HG02678 (cell line): ENCODE data around the gene ATP10A.
"Not testable (repeated sequence)": the region's sequence is repeated elsewhere in the genome, so short reads cannot be mapped to it uniquely, and the experiment has no call there.

Experiments
- ATAC-seq: cut with Tn5 transposase; IDR thresholded peaks from one replicate; pipeline ENCODE4 v1.9.1; 2021; ENCODE audit warnings: mild to moderate bottlenecking, moderate library complexity; ENCODE audit not compliant: unreplicated experiment

ATP10A gene

DNA sequence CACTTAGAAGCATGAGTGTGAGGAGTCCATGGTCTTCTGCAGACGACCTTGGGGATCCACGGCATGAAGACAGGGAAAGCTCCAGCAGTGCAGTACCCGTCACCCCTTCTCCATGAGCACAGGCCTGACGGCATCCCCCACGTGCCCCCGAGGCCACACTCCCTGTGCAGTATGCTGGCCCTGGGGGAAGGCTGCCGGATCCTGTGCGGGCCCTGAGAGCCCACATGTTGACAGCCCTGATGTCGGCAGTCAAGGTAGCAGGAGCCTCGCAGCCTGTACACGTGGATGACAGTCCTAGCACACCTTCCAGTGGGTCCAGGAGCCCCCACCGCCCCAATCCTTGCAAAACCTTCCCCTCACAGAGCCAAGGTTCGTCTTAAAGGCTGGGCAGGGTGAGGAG is 195.3 kb downstream of the ATP10A start:
- no peak for ATAC-seq

DNA sequence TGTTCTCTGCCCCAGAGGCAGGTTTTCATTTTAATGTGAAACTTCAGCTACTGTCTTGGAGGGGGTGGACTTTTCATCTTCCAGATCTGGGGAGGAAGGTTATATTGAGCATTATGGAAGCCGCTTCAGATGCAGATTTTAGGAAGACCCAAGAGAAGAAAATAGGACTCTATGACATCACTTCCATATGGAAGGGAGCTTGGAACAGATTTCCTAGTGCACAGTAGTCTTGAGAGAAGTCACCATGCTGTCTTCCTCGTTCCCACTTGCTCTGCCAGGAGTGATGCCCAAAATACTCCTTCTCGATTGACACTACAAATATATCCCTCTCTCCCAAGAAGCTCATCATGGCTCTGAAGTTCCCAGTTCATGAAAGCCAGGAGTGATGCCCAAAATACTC is 197.2 kb downstream of the ATP10A start:
- ATAC-seq = no peak

DNA sequence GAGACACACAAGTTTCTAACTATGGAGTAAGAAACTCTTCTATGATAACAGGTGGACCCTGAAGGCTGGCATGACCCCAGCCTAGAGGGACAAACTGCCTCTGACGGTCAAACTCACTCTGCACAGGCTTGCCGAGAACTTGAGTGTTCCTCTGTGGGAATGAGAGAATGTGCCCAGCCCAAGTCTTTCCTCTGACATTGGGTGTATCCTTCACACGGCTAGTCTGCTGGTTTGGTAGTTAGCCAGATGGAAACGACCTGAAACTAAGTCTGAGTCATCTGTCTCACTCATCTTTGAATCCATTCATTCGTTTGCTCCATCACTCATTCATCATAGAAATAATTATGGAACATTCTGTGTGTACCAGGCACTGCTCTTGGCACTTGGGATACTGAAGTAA is 198.4 kb downstream of the ATP10A start:
- ATAC-seq = no peak

DNA sequence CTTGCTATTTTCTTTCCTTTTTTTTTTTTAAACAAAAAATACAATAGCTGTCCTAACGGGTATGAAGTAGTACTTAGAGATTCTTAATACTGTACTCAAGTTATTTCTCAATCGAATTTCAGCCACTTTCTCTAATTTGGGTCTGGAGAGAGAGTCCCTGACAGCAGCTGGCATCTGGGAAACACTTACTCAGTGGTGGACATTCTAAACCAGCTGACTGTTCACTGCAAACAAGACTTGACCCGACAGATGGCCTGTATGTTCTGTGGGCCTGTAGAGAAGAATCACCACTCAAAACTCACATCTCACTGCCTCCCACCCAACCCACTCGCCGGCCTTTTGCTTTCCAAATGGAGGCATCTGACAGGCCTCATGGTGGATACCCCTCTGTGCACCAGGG is 199.6 kb downstream of the ATP10A start:
- ATAC-seq = no peak

DNA sequence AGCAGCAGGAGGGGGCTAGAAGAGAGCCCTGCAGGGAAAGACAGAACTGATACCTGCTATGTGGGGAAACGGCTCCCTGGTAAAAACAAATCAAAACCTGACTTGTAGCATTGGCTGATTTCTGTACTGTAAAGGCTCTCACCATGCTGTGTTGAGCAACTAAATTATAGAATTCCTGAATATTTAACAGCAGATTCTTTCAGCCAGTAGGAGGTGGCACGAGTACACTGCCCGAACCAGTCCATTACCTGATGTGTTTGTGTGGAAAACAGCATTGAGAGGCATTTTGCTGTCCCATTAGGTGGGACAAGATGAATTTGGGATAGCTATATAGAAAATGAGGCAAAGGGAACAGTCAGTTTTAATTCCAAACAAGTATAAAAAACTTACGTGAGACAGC is 201.2 kb downstream of the ATP10A start:
- no peak for ATAC-seq

DNA sequence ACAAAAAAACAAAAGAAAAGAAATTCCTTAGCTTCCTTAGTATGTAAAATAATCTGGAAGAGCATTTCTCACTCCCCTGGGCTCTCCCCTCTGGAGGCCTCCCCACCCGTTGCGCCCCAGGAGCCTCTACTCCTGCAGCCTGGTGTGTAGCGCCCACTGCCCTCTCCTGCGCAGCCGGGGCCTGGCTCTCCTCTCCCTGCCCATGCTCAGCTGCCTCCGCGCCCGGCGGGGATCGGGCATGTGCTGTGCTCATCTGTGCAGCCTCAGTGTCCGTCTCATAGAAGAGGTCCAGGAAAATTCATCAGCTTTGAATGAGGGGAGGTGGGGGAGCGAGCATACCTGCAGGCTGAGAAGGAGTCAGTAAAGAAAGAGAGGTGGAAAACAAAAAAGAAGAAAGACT is 203.9 kb downstream of the ATP10A start:
- no peak for ATAC-seq

DNA sequence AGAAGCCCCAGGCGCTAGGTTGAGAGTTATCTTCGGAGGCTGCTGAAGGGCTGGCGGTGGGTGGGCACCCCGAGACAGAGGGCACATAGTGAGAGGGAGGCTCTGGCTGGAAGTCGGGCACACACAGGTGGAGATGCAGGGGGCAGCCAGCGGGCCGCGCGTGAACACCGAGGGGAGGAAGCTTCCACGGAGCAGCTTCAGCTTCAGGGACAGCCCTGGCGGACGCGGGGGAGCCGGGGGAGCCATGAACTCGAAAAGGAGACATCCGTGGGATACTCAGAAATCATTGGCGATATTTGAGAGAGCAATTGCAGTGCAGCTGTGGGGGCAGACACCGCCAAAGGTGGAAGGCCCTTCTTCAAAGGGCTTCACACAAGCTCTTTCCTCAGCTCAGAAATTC is 204.6 kb downstream of the ATP10A start:
- ATAC-seq = no peak

DNA sequence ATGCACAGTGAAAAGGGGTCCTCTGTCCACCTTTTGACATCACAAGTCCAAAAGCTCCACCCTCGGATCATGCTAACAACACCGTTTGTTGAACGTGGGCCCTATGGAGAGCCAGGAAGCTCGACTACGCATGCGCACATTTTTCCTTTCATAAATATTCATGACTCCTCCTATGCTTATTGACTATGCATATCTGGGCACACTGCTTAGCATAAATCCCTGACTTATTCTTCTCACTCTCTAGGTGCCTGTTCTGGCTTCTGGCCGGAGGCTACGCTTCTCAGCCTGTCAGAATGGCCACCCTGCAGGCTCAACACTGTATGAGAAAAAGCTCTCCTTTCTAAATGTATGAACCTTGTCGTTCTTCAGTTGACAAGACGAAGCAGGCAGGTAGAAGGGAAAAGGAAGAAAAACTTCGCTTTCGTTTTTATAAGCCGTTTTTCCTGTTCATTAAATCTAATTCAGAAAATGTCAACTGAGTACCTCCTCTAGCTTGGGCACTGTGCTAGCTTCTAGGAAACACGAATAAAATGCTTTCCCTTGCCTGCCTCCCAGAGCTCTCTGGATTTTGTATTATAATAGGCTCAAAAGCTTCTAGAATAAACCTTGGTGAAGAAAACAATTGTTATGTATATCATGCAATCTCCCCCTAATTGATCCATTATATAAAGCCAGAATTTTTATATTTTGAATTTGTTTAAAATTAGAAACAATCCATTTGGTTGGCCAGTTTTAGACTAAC is 207.7 kb downstream of the ATP10A start:
- no peak for ATAC-seq

DNA sequence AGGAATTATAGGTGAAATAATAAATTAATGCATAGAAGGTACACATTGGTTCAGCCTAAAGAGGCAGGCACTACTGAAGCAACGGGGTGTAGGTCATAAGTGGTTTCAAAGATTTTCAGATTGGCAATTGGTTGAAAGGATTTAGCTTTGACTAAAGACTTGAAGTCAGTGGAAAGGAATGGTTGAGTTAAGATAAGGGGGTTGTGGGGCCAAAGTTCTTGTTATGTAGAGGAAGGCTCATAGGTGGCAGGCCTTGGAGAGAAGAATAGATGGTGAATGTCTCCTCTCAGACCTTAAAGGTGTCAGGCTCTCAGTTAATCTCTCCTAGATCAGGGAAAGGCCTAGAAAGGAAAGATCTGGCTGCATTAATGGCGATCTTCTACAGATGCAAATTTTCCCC is 209.8 kb downstream of the ATP10A start:
- no peak for ATAC-seq

DNA sequence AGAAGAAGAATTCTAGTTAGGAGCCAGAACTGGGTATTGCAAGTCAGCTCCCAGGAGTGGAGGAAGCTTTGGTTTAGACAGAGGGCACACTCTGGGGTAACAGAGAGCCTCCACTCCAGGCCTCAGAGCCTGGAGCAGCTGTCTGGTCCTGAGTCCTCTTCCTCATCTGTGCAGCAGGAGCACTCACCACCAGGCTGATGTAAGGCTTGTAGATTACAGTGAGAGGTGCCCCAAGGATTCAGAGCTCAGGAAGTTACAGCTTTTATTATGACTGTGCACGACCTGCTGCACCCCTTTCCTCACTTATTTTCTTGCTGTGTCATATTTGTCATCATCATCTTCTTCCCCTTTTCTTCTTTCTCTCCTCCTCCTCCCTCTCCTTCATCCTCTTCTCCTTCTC is 210.4 kb downstream of the ATP10A start:
- ATAC-seq = no peak

DNA sequence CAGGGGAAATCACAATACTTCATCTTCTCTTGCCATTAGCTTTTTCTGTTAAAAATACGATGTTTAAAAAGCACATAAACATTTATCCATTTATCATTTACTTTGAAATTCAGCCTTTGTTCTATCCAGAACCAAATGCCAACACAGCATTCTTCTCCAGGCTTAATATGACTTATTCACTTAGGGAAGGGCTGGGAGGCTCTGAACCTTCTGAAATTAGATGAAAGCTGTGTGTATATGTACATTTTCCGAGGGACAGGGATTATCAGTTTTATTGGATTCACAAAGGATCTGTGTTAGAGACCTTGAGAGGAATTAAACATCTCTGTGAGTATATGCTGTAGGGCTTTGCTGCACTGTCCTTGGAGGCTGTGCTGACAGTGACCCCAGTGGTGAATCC is 213.7 kb downstream of the ATP10A start:
- ATAC-seq = no peak

DNA sequence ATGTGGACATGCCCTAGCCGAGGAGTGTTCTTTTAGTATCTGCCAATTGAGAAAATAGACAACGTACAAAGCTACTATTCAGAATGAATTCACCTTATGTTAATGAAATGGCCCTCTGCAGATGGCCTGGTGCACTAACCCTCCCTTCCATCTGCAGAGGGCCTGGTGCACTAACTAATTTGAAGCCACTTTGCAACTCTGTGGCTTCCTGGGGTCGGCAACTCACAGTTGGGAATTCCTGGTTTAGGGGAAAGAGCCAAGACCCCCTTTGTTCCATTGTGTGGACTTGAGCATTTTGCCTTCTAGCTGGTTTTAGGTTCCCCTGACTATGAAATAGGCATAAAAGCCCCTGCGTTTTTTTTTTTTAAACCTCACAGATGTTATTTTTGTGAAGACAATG is 220.0 kb downstream of the ATP10A start:
- ATAC-seq = no peak

DNA sequence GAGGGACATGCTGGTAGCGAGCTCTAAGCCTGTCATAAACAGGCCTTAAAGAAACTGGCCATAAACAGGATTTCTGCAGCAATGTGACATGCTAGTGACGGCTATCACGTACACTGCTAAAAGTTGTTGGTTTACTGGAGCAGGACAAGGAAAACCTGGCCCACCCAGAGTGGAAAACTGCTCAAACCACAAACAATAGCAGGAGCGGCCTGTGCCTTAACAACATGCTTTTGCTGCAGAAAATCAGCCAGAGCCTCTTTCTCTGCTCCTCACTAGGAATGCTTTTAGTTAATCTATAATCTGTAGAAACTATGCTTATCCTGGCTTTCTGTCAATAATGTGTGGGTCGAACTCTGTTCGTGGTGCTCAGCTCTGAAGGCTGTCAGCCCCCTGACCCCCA is 221.4 kb downstream of the ATP10A start:
- ATAC-seq = no peak

DNA sequence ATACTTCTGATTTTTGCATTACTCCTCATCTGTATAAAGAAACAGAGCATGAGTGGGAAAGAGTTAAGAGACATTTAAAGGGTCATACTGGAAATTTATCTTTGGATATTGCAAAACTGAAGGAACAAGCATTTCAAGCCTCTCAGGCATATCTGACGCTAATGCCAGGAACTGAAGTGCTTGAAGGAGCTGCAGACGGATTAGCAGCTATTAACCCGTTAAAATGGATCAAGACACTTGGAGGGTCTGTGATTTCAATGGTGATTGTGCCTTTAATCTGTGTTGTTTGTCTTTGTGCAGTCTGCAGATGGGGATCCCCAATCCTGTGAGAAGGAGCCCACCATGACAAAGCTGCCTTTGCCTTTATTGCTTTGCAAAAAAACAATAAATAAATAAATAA is 221.8 kb downstream of the ATP10A start:
- ATAC-seq = no peak

DNA sequence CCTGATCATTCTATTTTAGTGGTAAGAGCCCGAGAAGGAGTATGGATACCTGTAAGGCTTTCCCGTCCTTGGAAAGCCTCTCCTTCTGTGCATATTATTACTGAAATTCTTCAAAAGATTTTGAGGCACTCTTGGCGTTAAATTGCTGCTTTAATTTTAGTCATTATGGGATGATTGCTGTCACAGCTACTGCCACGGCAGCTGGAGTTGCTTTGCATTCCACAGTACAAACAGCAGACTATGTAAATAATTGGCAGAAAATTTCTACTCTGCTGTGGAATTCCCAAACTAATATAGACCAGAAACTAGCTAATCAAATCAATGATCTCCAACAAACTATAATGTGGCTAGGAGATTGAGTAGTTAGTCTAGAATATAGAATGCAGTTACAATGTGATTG is 222.2 kb downstream of the ATP10A start:
- not testable (repeated sequence) for ATAC-seq

DNA sequence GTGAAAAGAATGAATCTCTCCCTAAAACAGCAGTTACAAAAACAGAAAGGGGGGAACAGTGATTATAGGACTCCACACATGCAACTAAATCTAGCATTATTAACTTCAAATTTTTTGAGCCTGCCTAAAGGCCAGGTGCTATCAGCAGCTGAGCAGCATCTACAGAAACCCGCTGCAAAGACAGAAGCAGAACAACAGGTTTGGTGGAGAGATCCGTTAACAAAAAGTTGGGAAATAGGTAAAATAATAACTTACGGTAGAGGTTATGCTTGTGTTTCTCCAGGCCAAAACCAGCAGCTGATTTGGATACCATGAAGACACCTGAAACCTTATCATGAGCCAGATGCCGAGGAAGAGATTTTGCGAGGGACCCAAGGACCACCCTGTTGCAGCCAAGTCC is 222.7 kb downstream of the ATP10A start:
- ATAC-seq = no peak

DNA sequence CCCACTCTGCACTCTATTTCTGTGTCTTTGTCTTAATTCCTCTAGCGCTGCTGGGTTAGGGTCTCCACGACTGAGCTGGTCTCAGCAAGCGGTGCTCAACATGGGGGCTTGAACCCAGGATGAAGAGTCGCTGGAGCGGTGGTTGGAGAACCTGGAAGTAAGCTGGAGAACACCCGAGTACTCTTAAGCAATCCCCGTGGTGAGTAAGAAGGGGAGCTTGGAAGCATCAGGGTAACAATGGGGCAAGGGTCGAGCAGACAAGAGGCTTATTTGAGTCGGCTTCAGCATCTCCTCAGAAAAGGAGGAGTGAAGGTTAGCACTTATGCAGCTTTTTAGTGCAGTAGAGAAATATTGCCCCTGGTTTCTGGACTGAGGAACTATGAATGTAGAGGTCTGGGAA is 226.6 kb downstream of the ATP10A start:
- not testable (repeated sequence) for ATAC-seq

DNA sequence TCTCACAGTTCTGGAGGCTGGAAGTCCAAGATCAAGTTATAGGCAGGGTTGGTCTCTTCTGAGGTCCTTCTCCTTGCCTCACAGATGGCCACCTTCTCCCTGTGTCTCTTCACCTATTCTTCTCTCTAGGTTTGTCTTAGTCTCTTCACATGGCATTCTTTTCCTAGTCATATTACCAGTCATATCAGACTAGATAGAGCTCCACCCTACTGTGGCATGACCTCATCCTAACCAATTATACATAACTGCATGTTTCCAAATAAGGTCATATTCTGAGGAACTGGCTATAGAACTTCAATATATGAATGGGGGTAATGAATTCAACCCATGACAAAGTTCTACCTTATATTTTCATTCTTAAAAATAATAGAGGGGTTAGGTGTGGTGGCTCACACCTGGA is 227.9 kb downstream of the ATP10A start:
- ATAC-seq = no peak

DNA sequence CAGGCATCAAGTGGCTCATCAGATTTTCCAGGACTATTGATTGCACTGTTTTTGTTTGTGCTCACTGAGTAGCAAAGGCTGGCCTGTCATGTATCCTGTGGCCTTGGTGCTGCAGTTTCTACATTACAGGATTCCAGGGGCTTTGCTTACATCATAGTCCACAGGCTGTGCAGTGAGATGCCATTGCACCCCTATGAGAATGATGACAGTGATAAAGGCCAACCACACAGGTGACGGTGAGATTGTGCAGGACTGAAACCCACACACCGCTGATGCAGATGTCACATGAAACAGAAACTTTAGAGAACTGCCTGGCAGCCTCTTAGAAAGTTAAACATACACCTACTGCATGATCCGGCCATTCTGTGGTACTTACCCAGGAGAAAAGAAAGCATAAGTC is 229.3 kb downstream of the ATP10A start:
- no peak for ATAC-seq

DNA sequence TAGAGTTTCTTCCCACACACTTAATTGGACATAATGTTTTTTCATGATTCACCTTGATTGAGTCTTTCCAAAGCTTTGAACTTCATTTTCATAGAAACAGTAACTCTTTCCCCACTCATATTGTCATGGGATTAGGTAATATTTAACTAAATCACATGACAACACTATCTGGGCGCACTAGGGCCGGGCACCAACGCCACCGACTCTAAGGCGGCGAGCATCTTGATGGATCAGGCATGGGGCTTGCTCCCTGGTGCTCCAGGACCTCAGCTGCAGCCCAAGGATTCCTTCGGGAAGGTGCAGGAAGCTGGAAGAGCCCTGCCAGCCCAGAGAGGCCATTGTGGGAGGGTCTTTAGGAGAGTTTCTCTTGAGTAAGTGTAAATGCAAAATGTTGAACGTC is 231.2 kb downstream of the ATP10A start:
- no peak for ATAC-seq
